ENCODE results near the gene LONRF2. TPM values are rescaled to one million over a fixed set of nuclear protein-coding genes. Genes with fewer than 3 reads are reported as not detected.
A peak's percentile ranks its signal among the peaks of the same experiment; 100 is the strongest.

Gene LONRF2
- total RNA-seq, 1 experiment from 2014 or later: 2.7 TPM

DNA sequence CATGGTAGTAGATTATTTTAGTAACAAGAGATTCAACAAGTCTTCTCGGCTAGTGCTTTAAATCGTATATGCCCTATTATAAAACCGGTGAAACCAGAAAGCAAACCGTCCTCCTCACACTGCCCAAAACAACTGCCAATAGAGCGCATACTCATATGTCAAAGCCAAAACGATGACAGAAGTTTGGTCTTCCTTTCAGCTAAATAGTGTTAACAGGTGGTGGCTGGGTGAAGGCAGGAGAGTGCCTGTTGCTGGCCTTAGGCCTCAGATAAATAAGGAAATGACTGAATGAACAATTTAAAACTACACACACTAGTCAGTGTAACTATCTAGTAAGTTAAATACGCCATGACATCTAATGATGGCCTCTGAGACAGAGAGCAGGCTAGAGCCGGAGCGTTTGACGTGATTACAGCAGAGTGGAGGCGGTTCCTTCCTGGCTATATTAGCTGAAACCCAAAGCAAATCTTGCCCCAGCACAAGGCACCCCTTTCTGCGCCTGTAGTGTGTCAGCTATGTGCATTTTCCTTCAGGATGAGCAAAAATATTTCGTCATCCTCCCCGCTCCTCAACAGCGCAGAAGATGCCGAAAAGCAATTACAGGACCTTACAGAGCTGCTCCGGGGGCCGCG is 1.6 kb downstream of the LONRF2 start:
- Mint-ChIP-seq H3K27ac (no peak overlapping the region), H3K4me1 (peaks cover 6 to 9% of the 10 kb centered on the region in 2 experiments), H3K27me3 (ENCODE audit: low read depth) (peaks cover 60% of the 10 kb centered on the region), H3K36me3 (ENCODE audit: insufficient read depth in 1 of 3, low read depth in 3 of 3) (peaks cover 3 to 28% (median 17%) of the 10 kb centered on the region in 3 experiments; a peak in 6 of 7 replicates), H3K9me3 (peaks cover 27 to 29% of the 10 kb centered on the region in 2 experiments), H3K4me3 (peak overlapping the region; percentile 63 to 74)
- Histone ChIP-seq H2BK12ac (ENCODE audit: insufficient read length, low read depth, low read length) (no peak overlapping the region), H3K9ac (ENCODE audit: extremely low read depth, insufficient read length, low read length) (no peak overlapping the region), H2BK5ac (ENCODE audit: insufficient read length, low read length) (no peak overlapping the region), H3K18ac (ENCODE audit: insufficient read length, low read depth, low read length) (no peak overlapping the region), H3K79me1 (ENCODE audit: insufficient read depth, low read depth, low read length, poor library complexity, severe bottlenecking) (no peaks in the 10 kb centered on the region), H4K91ac (ENCODE audit: insufficient read length, low read depth, low read length) (no peak overlapping the region), H2BK120ac (ENCODE audit: low read depth, low read length, poor library complexity, severe bottlenecking) (no peak overlapping the region), H3K23me2 (ENCODE audit: insufficient read length, low read depth, low read length, poor library complexity, severe bottlenecking) (peaks cover 7% of the 10 kb centered on the region), H3K79me2 (ENCODE audit: insufficient read depth, low read length) (no peaks in the 10 kb centered on the region), H3K23ac (ENCODE audit: insufficient read length, low read depth, low read length) (no peak overlapping the region), H3K4me2 (ENCODE audit: insufficient read depth, insufficient read length, low read length) (peak overlapping the region; percentile 80), H2BK20ac (ENCODE audit: low read depth, low read length, poor library complexity, severe bottlenecking) (no peak overlapping the region), H2AFZ (ENCODE audit: low read length) (no peak overlapping the region), H3K56ac (ENCODE audit: insufficient read length, low read depth, low read length) (no peak overlapping the region), H3K27ac (ENCODE audit: insufficient read length, low read depth, low read length) (no peak overlapping the region), H3K27me3 (ENCODE audit: insufficient read depth, low read length) (peaks cover 16% of the 10 kb centered on the region), H4K8ac (replicated peaks; ENCODE audit: insufficient read length, low read depth, low read length) (no peak overlapping the region), H2BK15ac (ENCODE audit: low read depth, low read length) (no peak overlapping the region), H2AK5ac (ENCODE audit: insufficient read length, low read length) (no peak overlapping the region), H3T11ph (ENCODE audit: low read length) (no peak overlapping the region), H4K5ac (ENCODE audit: insufficient read length, low read depth, low read length) (no peak overlapping the region), H3K9me3 (ENCODE audit: control insufficient read depth, low read depth, low read length) (peaks cover 13% of the 10 kb centered on the region), H3K4ac (ENCODE audit: low read depth, low read length) (no peak overlapping the region), H4K20me1 (ENCODE audit: control insufficient read depth, insufficient read depth, insufficient read length) (no peaks in the 10 kb centered on the region), H3K4me1 (ENCODE audit: insufficient read depth, low read length) (no peaks in the 10 kb centered on the region), H3K14ac (ENCODE audit: insufficient read depth, low read length) (no peak overlapping the region)
- DNase-seq: no peak
- WGBS (ENCODE audit: extremely low coverage, insufficient read length, low lambda C conversion rate): no CpG with 5 or more reads among the region's 19 CpGs
- TF ChIP-seq, protein P1, sequence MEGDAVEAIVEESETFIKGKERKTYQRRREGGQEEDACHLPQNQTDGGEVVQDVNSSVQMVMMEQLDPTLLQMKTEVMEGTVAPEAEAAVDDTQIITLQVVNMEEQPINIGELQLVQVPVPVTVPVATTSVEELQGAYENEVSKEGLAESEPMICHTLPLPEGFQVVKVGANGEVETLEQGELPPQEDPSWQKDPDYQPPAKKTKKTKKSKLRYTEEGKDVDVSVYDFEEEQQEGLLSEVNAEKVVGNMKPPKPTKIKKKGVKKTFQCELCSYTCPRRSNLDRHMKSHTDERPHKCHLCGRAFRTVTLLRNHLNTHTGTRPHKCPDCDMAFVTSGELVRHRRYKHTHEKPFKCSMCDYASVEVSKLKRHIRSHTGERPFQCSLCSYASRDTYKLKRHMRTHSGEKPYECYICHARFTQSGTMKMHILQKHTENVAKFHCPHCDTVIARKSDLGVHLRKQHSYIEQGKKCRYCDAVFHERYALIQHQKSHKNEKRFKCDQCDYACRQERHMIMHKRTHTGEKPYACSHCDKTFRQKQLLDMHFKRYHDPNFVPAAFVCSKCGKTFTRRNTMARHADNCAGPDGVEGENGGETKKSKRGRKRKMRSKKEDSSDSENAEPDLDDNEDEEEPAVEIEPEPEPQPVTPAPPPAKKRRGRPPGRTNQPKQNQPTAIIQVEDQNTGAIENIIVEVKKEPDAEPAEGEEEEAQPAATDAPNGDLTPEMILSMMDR (conservative IDR thresholded peaks at IDR 0.05): no peak

Data from H9 (cell line).